GM19025 (cell line): ENCODE measurements around the gene OR52E1.

ENCODE experiments used
- ATAC-seq: cut with Tn5 transposase; IDR thresholded peaks from one replicate; pipeline ENCODE4 v1.9.1; 2021; ENCODE audit warnings: mild to moderate bottlenecking, low read depth, moderate library complexity; ENCODE audit not compliant: unreplicated experiment

OR52E1 gene

DNA sequence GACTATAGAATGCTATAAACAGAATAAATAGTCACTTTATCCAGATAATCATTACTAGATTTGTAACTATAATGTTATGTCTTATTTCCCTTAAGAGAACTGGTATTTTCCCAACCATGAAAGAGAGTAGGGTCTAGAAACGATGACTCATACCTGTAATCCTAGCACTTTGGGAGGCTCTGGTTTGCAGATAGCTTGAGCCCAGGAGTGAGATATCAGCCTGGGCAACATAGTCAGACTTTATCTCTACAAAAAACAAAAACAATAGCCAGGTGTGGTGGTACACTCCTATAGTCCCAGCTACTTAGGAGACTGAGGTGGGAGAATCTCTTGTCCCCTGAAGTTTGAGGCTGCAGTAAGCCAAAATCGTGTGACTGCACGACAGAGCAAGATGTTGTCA lies 37.9 kb downstream of the OR52E1 start:
- no peak for ATAC-seq

DNA sequence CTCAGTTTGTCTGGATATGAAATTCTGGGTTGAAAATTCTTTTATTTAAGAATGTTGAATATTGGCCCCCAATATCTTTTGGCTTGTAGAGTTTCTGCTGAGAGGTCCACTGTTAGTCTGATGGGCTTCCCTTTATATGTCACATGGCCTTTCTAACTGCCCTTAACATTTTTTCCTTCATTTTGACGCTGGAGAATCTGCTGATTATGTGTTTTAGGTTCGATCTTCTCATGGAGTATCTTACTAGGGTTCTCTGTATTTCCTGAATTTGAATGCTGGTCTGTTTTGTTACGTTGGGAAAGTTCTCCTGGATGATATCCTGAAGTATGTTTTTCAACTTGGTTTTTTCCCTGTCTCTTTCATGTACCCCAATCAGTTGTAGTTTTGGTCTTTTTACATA lies 46.0 kb downstream of the OR52E1 start:
- no peak for ATAC-seq

DNA sequence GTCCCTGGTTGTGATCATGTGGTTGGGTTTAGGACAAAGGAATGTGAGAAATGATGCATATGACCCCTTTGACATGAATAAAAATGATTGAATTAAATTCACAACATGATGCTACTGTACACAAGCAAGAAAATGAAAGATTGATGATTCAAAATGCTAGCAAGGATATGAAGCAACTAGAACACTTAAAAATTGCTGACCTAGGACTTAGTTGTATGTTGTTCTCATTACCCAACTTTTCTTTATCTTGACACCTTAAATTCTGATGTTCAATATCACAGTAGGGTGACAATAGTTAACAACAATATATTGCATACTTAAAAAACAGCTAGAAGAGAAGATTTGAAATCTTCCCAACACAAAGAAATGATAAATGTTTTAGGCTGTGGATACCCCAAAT lies 48.2 kb downstream of the OR52E1 start:
- no peak for ATAC-seq

DNA sequence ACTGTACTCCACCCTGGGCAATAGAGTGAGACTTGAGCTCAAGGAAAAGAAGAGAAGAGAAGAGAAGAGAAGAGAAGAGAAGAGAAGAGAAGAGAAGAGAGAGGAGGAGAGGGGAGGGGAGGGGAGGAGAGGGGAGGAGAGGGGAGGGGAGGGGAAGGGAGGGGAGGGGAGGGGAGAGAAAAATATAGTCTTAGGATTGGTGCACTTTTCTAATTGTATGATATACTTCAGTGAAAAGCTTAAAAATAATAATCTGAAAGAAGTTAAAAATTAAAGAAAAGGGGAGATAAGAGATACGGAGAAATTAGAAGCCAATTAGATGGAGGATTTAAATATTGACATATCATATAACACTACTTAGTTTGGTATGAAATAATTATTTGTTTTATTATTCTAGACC lies 49.5 kb downstream of the OR52E1 start:
- no peak for ATAC-seq
